NOMO-1 treated with DMSO at 0.1 percent for 48 hours (cell line): Measurements from ENCODE around the gene EIF5.

Experiments used
- DNase-seq: peaks from one replicate; lab custom pipeline; 2025; ENCODE audit not compliant: unreplicated experiment; lab: John Stamatoyannopoulos, UW

Gene EIF5

DNA sequence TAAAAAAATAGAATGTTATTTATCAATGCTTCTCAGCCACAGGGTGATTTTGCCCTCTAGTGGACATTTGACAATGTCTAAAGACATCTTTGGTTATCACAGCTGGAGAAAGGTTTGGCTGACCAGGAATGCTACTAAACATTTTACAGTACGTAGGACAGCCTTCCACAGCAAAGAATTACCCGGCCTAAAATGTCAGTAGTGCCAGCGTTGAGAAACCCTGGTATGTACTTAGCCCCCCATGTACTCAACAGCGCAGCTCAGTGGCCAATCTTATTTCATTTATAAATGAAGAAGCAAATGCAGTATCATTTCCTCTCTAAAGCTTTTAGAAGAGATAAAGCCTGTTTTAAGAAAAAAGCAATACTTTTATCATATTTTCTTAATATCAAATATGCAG, 57.0 kb downstream of the EIF5 start:
- DNase-seq = peak; percentile 86

GRCh38 chr14:103392106-103392505, 58.1 kb downstream of the EIF5 start:
- DNase-seq = no peak

- no peak for DNase-seq
Observed at GRCh38 chr14:103392572-103392971, 58.5 kb downstream of the EIF5 start.

GRCh38 chr14:103393070-103393469, 59.0 kb downstream of the EIF5 start:
- no peak for DNase-seq

- no peak for DNase-seq
Observed at GRCh38 chr14:103393676-103394626, 59.9 kb downstream of the EIF5 start.
